Esophagus (tissue), 2 donors: ENCODE results near the gene SCUBE3. TPM values are rescaled to one million over a fixed set of nuclear protein-coding genes. Genes with fewer than 3 reads are reported as not detected.

Experiments used
- H3K27ac ChIP-seq, 2 donors: one replicate each; pipeline ENCODE4 v1.5.1; 2013; ENCODE audit warnings: low read depth in 2 of 2, mild to moderate bottlenecking in 2 of 2, inconsistent platforms in 1 of 2, low read length in 1 of 2, moderate library complexity in 1 of 2
- H3K27me3 ChIP-seq, 2 donors: one replicate each; pipeline ENCODE4 v1.6.1; 2013; ENCODE audit warnings: low read length in 2 of 2, control low read depth in 1 of 2, mild to moderate bottlenecking in 1 of 2; ENCODE audit not compliant: insufficient read depth in 2 of 2, control insufficient read depth in 1 of 2
- H3K36me3 ChIP-seq, 2 donors: one replicate each; pipeline ENCODE4 v1.6.1; 2013; ENCODE audit warnings: low read length in 1 of 2; ENCODE audit not compliant: control insufficient read depth in 2 of 2, insufficient read depth in 2 of 2
- H3K4me1 ChIP-seq, 2 donors: one replicate each; pipeline ENCODE4 v1.6.1; 2013; ENCODE audit warnings: low read length in 1 of 2; ENCODE audit not compliant: control insufficient read depth in 2 of 2, insufficient read depth in 2 of 2
- H3K4me3 ChIP-seq, 2 donors: one replicate each; pipeline ENCODE4 v1.5.1; 2013; ENCODE audit warnings: low read length in 2 of 2, mild to moderate bottlenecking in 2 of 2, low read depth in 1 of 2, moderate library complexity in 1 of 2
- H3K9me3 ChIP-seq, 2 donors: one replicate each; pipeline ENCODE4 v1.6.1; 2013; ENCODE audit warnings: mild to moderate bottlenecking in 2 of 2, low read depth in 1 of 2, low read length in 1 of 2, moderate library complexity in 1 of 2; ENCODE audit not compliant: control insufficient read depth in 2 of 2, insufficient read depth in 1 of 2
- WGBS, 2 donors: extraction: QIAGEN DNeasy Blood & Tissue Kit; methylation state at CpG; one replicate each; pipeline ENCODE4 v1.1.7; 2013; 5-methylcytosine and 5-hydroxymethylcytosine counted together
- polyA plus RNA-seq, 2 donors: library from polyadenylated mRNA; stranded (reverse); fragments of 200-250 nt; gene quantifications; one replicate each; pipeline ENCODE4 v1.2.3, GENCODE V29; 2013
- donor health status: healthy with polysubstance abuse.
- donor health status: Bipolar disorder and iron deficiency.

The SCUBE3 gene
- polyA plus RNA-seq, 2 donors, result 0.12 to 0.14 TPM

GRCh38 chr6:35170891-35171290 lies 42.9 kb upstream of the SCUBE3 start:
- 89 to 94% methylated on average over 3 of the region's 3 CpGs for WGBS, 2 donors
- H3K4me3 ChIP-seq, result no peak overlapping the region
- H3K4me1 ChIP-seq, result peaks cover 0 to 8% of the 10 kb centered on the region in 2 donors
- no peak overlapping the region for H3K27ac ChIP-seq
- H3K27me3 ChIP-seq, result no peaks in the 10 kb centered on the region
- H3K36me3 ChIP-seq, result no peaks in the 10 kb centered on the region
- peaks cover 0 to 2% of the 10 kb centered on the region in 2 donors for H3K9me3 ChIP-seq

DNA sequence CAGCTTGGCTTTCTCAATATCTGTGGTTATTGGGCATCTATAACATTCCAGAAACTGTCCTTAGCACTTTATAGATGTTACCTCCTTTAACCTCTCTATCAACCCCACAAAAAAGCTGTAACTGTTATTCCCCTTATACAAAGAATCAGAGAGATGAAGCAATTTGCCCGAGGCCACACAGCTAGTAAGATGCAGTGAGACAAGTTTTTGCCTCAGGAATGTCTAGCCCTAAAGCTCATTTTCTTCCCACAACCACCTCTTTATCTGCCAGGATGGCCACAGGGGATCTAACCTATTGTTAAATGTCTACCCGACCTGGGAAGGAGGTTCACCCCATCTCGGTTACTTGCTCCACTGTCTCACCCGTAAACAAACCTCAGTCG lies 40.7 kb upstream of the SCUBE3 start:
- no peaks in the 10 kb centered on the region for H3K27me3 ChIP-seq
- H3K36me3 ChIP-seq, result no peaks in the 10 kb centered on the region
- no peaks in the 10 kb centered on the region for H3K4me1 ChIP-seq
- H3K9me3 ChIP-seq, result peaks cover 0 to 2% of the 10 kb centered on the region in 2 donors
- no peak overlapping the region for H3K27ac ChIP-seq
- 56 to 62% methylated on average over 5 of the region's 5 CpGs for WGBS, 2 donors
- no peak overlapping the region for H3K4me3 ChIP-seq

DNA sequence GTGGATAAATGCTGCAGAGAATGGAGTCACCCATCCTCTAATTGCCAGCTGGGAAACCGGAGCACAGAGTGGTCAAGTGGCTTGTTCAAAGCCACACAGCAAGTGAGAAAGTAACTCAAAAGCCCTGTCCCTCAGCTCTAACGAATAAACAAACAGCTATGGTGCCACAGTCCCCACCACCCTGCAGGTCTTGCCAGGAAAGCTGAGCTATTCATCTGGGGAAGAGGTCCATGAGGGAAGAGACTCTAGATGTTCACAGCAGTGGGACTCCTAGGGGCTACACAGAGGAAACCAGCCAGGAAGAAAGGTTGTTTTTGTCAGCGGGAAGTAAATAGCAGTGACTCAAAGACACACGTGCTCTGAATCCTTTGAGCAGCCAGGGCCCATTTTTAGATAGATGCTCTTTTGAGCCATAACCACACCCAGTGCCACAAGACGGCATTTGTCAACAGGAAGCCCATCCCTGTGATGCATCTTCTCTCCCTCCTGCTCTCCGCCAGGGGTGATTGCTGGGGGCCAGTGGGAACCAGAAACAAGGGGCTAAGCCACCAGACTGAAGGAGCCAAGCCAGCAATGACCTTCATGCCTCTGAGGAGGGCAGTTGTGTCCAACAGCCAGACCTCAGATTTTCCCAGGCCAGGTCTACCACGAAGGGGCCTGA lies 40.2 kb upstream of the SCUBE3 start:
- no peak overlapping the region for H3K4me3 ChIP-seq
- no peaks in the 10 kb centered on the region for H3K27me3 ChIP-seq
- H3K9me3 ChIP-seq, result peaks cover 0 to 2% of the 10 kb centered on the region in 2 donors
- H3K36me3 ChIP-seq, result no peaks in the 10 kb centered on the region
- no peaks in the 10 kb centered on the region for H3K4me1 ChIP-seq
- WGBS, 2 donors, result 61 to 71% methylated on average over 7 of the region's 7 CpGs
- H3K27ac ChIP-seq, result no peak overlapping the region

DNA sequence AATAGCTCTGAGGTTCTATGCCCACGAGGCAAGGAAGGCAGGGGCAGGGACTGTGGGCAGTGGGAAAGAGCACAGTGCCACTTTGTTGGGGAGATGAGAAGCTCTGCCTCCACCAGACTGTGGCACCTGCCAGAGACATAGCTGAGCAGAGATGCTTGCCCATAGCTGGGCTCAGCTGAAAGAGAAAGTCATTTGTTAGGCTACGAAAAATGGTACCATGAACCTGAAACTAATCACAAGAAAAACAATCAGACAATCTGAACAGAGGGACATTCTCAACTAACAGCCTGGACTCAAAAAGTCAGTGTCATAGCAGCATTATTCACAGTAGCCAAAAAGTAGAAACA lies 39.7 kb upstream of the SCUBE3 start:
- no peaks in the 10 kb centered on the region for H3K36me3 ChIP-seq
- no peak overlapping the region for H3K4me3 ChIP-seq
- no peaks in the 10 kb centered on the region for H3K4me1 ChIP-seq
- no peak overlapping the region for H3K27ac ChIP-seq
- H3K9me3 ChIP-seq, result peaks cover 0 to 2% of the 10 kb centered on the region in 2 donors
- 69 to 76% methylated on average over 2 of the region's 2 CpGs for WGBS, 2 donors
- no peaks in the 10 kb centered on the region for H3K27me3 ChIP-seq

GRCh38 chr6:35174501-35174900 lies 39.3 kb upstream of the SCUBE3 start:
- Histone ChIP-seq H3K4me3 (no peak overlapping the region), H3K36me3 (no peaks in the 10 kb centered on the region), H3K27ac (no peak overlapping the region), H3K27me3 (no peaks in the 10 kb centered on the region), H3K4me1 (no peaks in the 10 kb centered on the region), H3K9me3 (peaks cover 0 to 2% of the 10 kb centered on the region in 2 donors)
- 73 to 80% methylated on average over 4 of the region's 4 CpGs for WGBS, 2 donors

DNA sequence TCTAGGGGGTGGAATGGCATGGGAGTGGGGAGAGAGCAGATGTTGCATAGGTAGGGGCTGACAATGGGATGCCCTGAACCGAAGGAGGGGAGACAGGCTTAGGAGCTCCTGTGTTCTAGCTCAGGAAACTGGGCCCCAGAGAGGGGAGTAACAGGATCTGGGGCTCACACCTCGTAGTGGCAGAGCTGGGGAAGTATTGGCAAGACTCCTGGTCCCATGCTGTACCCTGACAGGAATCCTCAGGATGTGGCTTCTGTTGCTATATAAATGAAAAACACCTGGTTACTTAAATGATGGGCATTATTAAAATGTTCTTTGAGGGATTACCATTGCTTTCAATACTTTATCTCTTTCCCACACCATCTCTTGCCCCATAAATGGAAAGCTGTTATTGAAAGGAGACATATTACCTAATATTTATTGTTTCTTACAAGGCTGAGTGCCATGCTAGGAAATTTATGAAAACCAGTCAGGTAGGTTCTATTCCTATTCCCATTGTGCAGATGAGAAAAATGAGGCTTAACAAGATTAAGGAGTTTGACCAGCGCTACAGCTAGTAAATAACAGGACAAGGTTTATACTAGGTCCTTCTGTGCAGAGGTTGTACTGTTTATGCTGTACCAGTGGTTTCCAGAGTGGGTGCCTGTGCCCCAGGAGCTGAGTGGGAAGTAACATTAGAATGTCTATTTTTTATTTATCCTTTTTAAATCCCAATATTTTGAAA lies 37.3 kb upstream of the SCUBE3 start:
- H3K36me3 ChIP-seq, result no peaks in the 10 kb centered on the region
- no peaks in the 10 kb centered on the region for H3K9me3 ChIP-seq
- no peak overlapping the region for H3K4me3 ChIP-seq
- WGBS, 2 donors, result 63 to 76% methylated on average over 3 of the region's 3 CpGs
- H3K27ac ChIP-seq, result no peak overlapping the region
- no peaks in the 10 kb centered on the region for H3K27me3 ChIP-seq
- H3K4me1 ChIP-seq, result no peaks in the 10 kb centered on the region

DNA sequence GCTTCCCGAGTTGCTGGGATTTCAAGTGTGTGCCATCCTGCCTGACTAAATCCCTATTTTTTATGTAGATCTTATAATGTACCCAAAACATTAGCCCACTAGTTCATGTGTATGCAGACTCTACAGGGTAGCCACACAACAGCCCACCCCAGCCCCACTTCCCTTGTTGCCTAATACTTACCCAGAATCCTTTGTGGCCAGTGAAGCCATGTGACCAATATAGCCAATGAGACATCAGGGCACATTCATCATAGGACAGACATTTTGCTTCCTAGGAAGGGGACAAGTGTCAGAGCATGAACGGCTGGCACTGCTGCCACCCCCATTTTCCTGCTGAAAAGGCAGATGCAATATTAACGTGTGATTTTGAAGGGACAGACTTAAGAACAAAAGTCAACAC lies 36.6 kb upstream of the SCUBE3 start:
- peaks cover 0 to 6% of the 10 kb centered on the region in 2 donors for H3K4me1 ChIP-seq
- no peak overlapping the region for H3K4me3 ChIP-seq
- H3K27me3 ChIP-seq, result no peaks in the 10 kb centered on the region
- H3K27ac ChIP-seq, result no peak overlapping the region
- no peaks in the 10 kb centered on the region for H3K9me3 ChIP-seq
- WGBS, 2 donors, result 84 to 87% methylated on average over 3 of the region's 3 CpGs
- H3K36me3 ChIP-seq, result no peaks in the 10 kb centered on the region

- H3K4me3 ChIP-seq, result no peak overlapping the region
- H3K9me3 ChIP-seq, result no peaks in the 10 kb centered on the region
- H3K36me3 ChIP-seq, result no peaks in the 10 kb centered on the region
- peaks cover 0 to 9% of the 10 kb centered on the region in 2 donors for H3K4me1 ChIP-seq
- 88 to 89% methylated on average over 2 of the region's 2 CpGs for WGBS, 2 donors
- no peaks in the 10 kb centered on the region for H3K27me3 ChIP-seq
- H3K27ac ChIP-seq, result no peak overlapping the region
These were observed 36.2 kb upstream of the SCUBE3 start for GRCh38 chr6:35177596-35177995.

DNA sequence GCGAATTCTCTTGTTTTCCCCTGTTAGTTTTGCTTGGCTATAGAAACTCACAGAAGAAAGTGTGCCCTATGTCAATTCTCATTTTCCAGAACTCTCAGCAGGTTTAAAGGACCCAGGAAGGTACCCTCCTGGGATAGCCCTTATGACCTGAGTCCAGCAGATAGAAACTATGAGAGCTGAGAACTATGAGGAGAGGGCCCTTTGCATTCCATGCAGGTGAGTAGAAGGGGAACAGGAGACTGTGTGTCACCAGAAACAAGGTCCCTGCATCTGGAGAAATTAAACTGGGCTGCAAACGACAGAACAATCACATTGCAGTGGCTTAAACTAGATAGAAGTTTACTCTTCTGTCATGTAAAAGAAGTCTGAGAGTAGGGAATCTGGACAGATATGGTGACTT lies 35.7 kb upstream of the SCUBE3 start:
- Histone ChIP-seq H3K27me3 (no peaks in the 10 kb centered on the region), H3K4me3 (no peak overlapping the region), H3K36me3 (no peaks in the 10 kb centered on the region), H3K4me1 (peaks cover 0 to 9% of the 10 kb centered on the region in 2 donors), H3K9me3 (no peaks in the 10 kb centered on the region), H3K27ac (no peak overlapping the region)
- 83 to 90% methylated on average over 2 of the region's 2 CpGs for WGBS, 2 donors
